GM12878 (cell line): ENCODE results near the gene ATXN1. TPM values are rescaled to one million over a fixed set of nuclear protein-coding genes. Genes with fewer than 3 reads are reported as not detected.
A peak's percentile ranks its signal among the peaks of the same experiment; 100 is the strongest.

Source experiments
- BACH1 ChIP-seq: fragments of 450-650 bp; IDR thresholded peaks from 2 replicates; pipeline ENCODE4 v1.6.1; 2017; ENCODE audit warnings: mild to moderate bottlenecking, borderline replicate concordance
- BHLHE40 ChIP-seq, 2 experiments: fragments of 450-650 bp in 1 of 2; IDR thresholded peaks; 2 replicates each; pipeline ENCODE4 v1.6.1; 2011 to 2017; ENCODE audit warnings: low read depth in 2 of 2, borderline replicate concordance in 1 of 2, improper control_type of control experiment in 1 of 2, low read length in 1 of 2, mild to moderate bottlenecking in 1 of 2
- BRCA1 ChIP-seq: IDR thresholded peaks from 2 replicates; pipeline ENCODE4 v1.6.1; 2011; ENCODE audit warnings: low read depth, low read length, improper control_type of control experiment
- CBX3 ChIP-seq: fragments of 200-600 bp; sonication (generic); IDR thresholded peaks from 2 replicates; pipeline ENCODE4 v1.6.1; 2016; ENCODE audit warnings: low read depth, borderline replicate concordance
- CBX5 ChIP-seq: sonication (generic); IDR thresholded peaks from 2 replicates; pipeline ENCODE4 v1.6.1; 2016; ENCODE audit warnings: low read depth, moderate library complexity, mild to moderate bottlenecking, inconsistent platforms
- CEBPB ChIP-seq, 2 experiments: fragments of 150-350 bp in 1 of 2; IDR thresholded peaks; 2 replicates each; pipeline ENCODE4 v1.6.1; 2012 to 2014; ENCODE audit warnings: low read depth in 2 of 2, low read length in 2 of 2, borderline replicate concordance in 1 of 2, inconsistent platforms in 1 of 2
- E4F1 ChIP-seq: fragments of 450-650 bp; IDR thresholded peaks from 2 replicates; pipeline ENCODE4 v1.6.1; 2018; ENCODE audit warnings: borderline replicate concordance, mild to moderate bottlenecking; ENCODE audit not compliant: partially characterized antibody
- EED ChIP-seq: sonication (generic); IDR thresholded peaks from 2 replicates; pipeline ENCODE4 v1.6.1; 2016; ENCODE audit warnings: antibody characterized with exemption, low read depth
- FOXM1 ChIP-seq: IDR thresholded peaks from 2 replicates; pipeline ENCODE4 v1.6.1; 2012; ENCODE audit warnings: low read depth, mild to moderate bottlenecking, inconsistent platforms, low read length, moderate library complexity
- IKZF1 ChIP-seq: fragments of 450-650 bp; conservative IDR thresholded peaks from 2 replicates; pipeline ENCODE4 v1.6.1; 2017; ENCODE audit warnings: antibody characterized with exemption, mild to moderate bottlenecking
- IKZF2 ChIP-seq, 2 experiments: fragments of 450-650 bp; IDR thresholded peaks; 2 replicates each; pipeline ENCODE4 v1.6.1; 2017; ENCODE audit warnings: mild to moderate bottlenecking in 2 of 2, moderate library complexity in 2 of 2
- IRF5 ChIP-seq: fragments of 450-650 bp; IDR thresholded peaks from 2 replicates; pipeline ENCODE4 v1.6.1; 2017; ENCODE audit warnings: borderline replicate concordance
- MEF2A ChIP-seq: IDR thresholded peaks from 2 replicates; pipeline ENCODE4 v1.6.1; 2011; ENCODE audit warnings: low read depth, mild to moderate bottlenecking, low read length, moderate library complexity; ENCODE audit not compliant: insufficient read depth
- MEF2B ChIP-seq: fragments of 450-650 bp; IDR thresholded peaks from 2 replicates; pipeline ENCODE4 v1.6.1; 2018; ENCODE audit warnings: mild to moderate bottlenecking, moderate library complexity; ENCODE audit not compliant: partially characterized antibody, poor library complexity, severe bottlenecking
- MLLT1 ChIP-seq: fragments of 450-650 bp; IDR thresholded peaks from 2 replicates; pipeline ENCODE4 v1.6.1; 2016; ENCODE audit warnings: mild to moderate bottlenecking
- NBN ChIP-seq: fragments of 450-650 bp; IDR thresholded peaks from 2 replicates; pipeline ENCODE4 v1.6.1; 2016
- NR2C1 ChIP-seq: fragments of 450-650 bp; IDR thresholded peaks from 2 replicates; pipeline ENCODE4 v1.6.1; 2017; ENCODE audit warnings: antibody characterized with exemption, mild to moderate bottlenecking, moderate library complexity
- PML ChIP-seq: IDR thresholded peaks from 2 replicates; pipeline ENCODE4 v1.6.1; 2012; ENCODE audit warnings: low read length, inconsistent platforms
- RCOR1 ChIP-seq: conservative IDR thresholded peaks from 2 replicates; pipeline ENCODE4 v1.6.1; 2012; ENCODE audit warnings: low read depth, low read length, improper control_type of control experiment
- RELB ChIP-seq: fragments of 450-650 bp; IDR thresholded peaks from 2 replicates; pipeline ENCODE4 v1.6.1; 2017; ENCODE audit warnings: low read depth, mild to moderate bottlenecking, moderate library complexity
- SRF ChIP-seq, 2 experiments: IDR thresholded peaks; 2 replicates each; pipeline ENCODE4 v1.6.1; 2011; ENCODE audit warnings: low read depth in 2 of 2, low read length in 2 of 2, mild to moderate bottlenecking in 1 of 2, moderate library complexity in 1 of 2
- polyA plus RNA-seq, 11 experiments: library from polyadenylated mRNA; depleted of rRNA in 4 of 11; unstranded in 6 of 11; stranded (reverse) in 5 of 11; fragments of >200 nt; fragmentation: Nextera tagmentation in 4 of 11; fragmentation: Illumina TruSeq in 1 of 11; extraction: Ambion mirVana in 4 of 11; extraction: Trizol in 1 of 11; gene quantifications; 1 replicate in 1 of 11; 2 replicates in 10 of 11; pipeline versions ENCODE4 v1.2.1 to v1.2.3, GENCODE V29; 2011 to 2016; ENCODE audit warnings: inconsistent platforms in 2 of 11, missing spikeins in 2 of 11, low read depth in 1 of 11
- total RNA-seq, 4 experiments: library from RNA; depleted of rRNA in 3 of 4; stranded (reverse); fragments of >200 nt in 3 of 4; fragmentation: Illumina TruSeq in 1 of 4; extraction: Trizol in 1 of 4; gene quantifications; 2 replicates each; pipeline versions ENCODE4 v1.2.1 to v1.2.3, GENCODE V29; 2013 to 2021
- TF ChIP-seq, protein P1 (sequence below): fragments of 450-650 bp; IDR thresholded peaks from 2 replicates; pipeline ENCODE4 v1.6.1; 2017; ENCODE audit warnings: mild to moderate bottlenecking

The ATXN1 gene
- total and polyA plus RNA-seq, 10 of the 15 experiments (the other 5 are each of a cell fraction or from before 2014, with no cell fraction given) = 12.2 to 51.2 (median 20.5) TPM

GRCh38 chr6:16731478-16732051 lies 29.7 kb downstream of the ATXN1 start (continued):
- TF ChIP-seq MEF2A (peak; percentile 97), PML (peak; percentile 85), NR2C1 (no peak), SRF (IDR thresholded peaks at IDR 0.05; ENCODE audit: low read depth in 2 of 2, low read length in 2 of 2) (no peak), CBX5 (0 out of 2 replicates have a peak, but pooled peaks have one; percentile 30), EED (peak; percentile 57), BACH1 (peak; percentile 23; the same call in 1 of the 2 replicates), NBN (peak; percentile 62; the same call in 1 of the 2 replicates), IRF5 (no peak), IKZF2 (IDR thresholded peaks at IDR 0.05) (peak; percentile 93 to 96), MLLT1 (no peak), CEBPB (IDR thresholded peaks at IDR 0.05; ENCODE audit: borderline replicate concordance in 1 of 2, low read depth in 2 of 2, low read length in 2 of 2) (peak in 1 of 2 experiments; percentile 70; a peak in 1 of 4 replicates), FOXM1 (peak; percentile 90; the same call in 1 of the 2 replicates), BHLHE40 (IDR thresholded peaks at IDR 0.05; ENCODE audit: borderline replicate concordance in 1 of 2, low read depth in 2 of 2, low read length in 1 of 2) (peak; percentile 22 to 55; a peak in 2 of 4 replicates), BRCA1 (no peak), RELB (peak; percentile 84), RCOR1 (no peak), E4F1 (no peak), IKZF1 (peak; percentile 80), MEF2B (peak; percentile 90), CBX3 (no peak)
- TF ChIP-seq, protein P1, sequence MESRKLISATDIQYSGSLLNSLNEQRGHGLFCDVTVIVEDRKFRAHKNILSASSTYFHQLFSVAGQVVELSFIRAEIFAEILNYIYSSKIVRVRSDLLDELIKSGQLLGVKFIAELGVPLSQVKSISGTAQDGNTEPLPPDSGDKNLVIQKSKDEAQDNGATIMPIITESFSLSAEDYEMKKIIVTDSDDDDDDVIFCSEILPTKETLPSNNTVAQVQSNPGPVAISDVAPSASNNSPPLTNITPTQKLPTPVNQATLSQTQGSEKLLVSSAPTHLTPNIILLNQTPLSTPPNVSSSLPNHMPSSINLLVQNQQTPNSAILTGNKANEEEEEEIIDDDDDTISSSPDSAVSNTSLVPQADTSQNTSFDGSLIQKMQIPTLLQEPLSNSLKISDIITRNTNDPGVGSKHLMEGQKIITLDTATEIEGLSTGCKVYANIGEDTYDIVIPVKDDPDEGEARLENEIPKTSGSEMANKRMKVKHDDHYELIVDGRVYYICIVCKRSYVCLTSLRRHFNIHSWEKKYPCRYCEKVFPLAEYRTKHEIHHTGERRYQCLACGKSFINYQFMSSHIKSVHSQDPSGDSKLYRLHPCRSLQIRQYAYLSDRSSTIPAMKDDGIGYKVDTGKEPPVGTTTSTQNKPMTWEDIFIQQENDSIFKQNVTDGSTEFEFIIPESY = no peak
